PC-3 (cell line): ENCODE measurements around the gene DSG2. TPM values are rescaled to one million over a fixed set of nuclear protein-coding genes. Genes with fewer than 3 reads are reported as not detected.

ENCODE experiments used
- ATAC-seq: fragments of 200-7000 bp; cut with Tn5 transposase; 2 replicates; pipeline ENCODE4 v1.9.1; 2020; ENCODE audit warnings: mild to moderate bottlenecking, moderate library complexity
- BruUV-seq: library from RNA; stranded (reverse); fragments of 400-500 nt; replicated peaks from 2 replicates; lab custom pipeline; 2021; lab: Mats Ljungman, UMichigan
- CTCF ChIA-PET: fragments of 300-600 bp; sonication (Branson Sonifier 250); formaldehyde crosslinking; loops from one replicate; lab custom pipeline; 2022; ENCODE audit warnings: antibody characterized with exemption; lab: Charles Lee
- POLR2A ChIA-PET: fragments of 300-600 bp; sonication (Branson Sonifier 250); formaldehyde crosslinking; loops from one replicate; lab custom pipeline; 2022; ENCODE audit warnings: antibody characterized with exemption; ENCODE audit not compliant: unreplicated experiment; lab: Charles Lee
- DNase-seq: peaks from one replicate; pipeline ENCODE4 v3.0.0-alpha.2; 2015
- H2AFZ ChIP-seq: fragments of 300-600 bp; sonication (generic); 2 replicates; pipeline ENCODE4 v1.6.0; 2016; ENCODE audit warnings: antibody characterized with exemption, low read length
- H3F3A ChIP-seq: fragments of 300-600 bp; sonication (generic); one replicate; pipeline ENCODE4 v1.6.0; 2017; ENCODE audit warnings: antibody characterized with exemption, low read length, control low read depth, mild to moderate bottlenecking; ENCODE audit not compliant: unreplicated experiment
- H3K27ac ChIP-seq: fragments of 300-600 bp; sonication (generic); 2 replicates; pipeline ENCODE4 v1.5.1; 2016; ENCODE audit warnings: mild to moderate bottlenecking, low read length
- H3K27me3 ChIP-seq: fragments of 300-600 bp; sonication (generic); 2 replicates; pipeline ENCODE4 v1.6.1; 2016; ENCODE audit warnings: low read length, mixed read lengths
- H3K36me3 ChIP-seq: fragments of 300-600 bp; sonication (generic); 2 replicates; pipeline ENCODE4 v1.6.1; 2016; ENCODE audit warnings: low read depth, mixed run types, low read length, mixed read lengths
- H3K4me1 ChIP-seq: fragments of 300-600 bp; sonication (generic); 2 replicates; pipeline ENCODE4 v1.5.1; 2016; ENCODE audit warnings: low read length; ENCODE audit not compliant: insufficient read depth
- H3K4me2 ChIP-seq: fragments of 300-600 bp; sonication (generic); 2 replicates; pipeline ENCODE4 v1.6.0; 2016; ENCODE audit warnings: low read length
- H3K4me3 ChIP-seq: fragments of 300-600 bp; sonication (generic); 2 replicates; pipeline ENCODE4 v1.5.1; 2016; ENCODE audit warnings: mild to moderate bottlenecking, low read length, mixed read lengths
- H3K79me2 ChIP-seq: fragments of 300-600 bp; sonication (generic); 2 replicates; pipeline ENCODE4 v1.6.1; 2017; ENCODE audit warnings: low read length, mixed read lengths
- H3K9ac ChIP-seq: fragments of 300-600 bp; sonication (generic); 2 replicates; pipeline ENCODE4 v1.6.0; 2016; ENCODE audit warnings: mild to moderate bottlenecking, low read length
- H3K9me2 ChIP-seq: fragments of 300-600 bp; sonication (generic); replicated peaks from 2 replicates; pipeline ENCODE4 v1.6.1; 2016; ENCODE audit warnings: mixed run types, low read length, mixed read lengths
- H3K9me3 ChIP-seq: fragments of 300-600 bp; sonication (generic); 2 replicates; pipeline ENCODE4 v1.6.1; 2016; ENCODE audit warnings: low read length, mixed read lengths
- H4K20me1 ChIP-seq: fragments of 300-600 bp; sonication (generic); 2 replicates; pipeline ENCODE4 v1.6.1; 2016; ENCODE audit warnings: low read length, mixed read lengths
- EZH2 ChIP-seq: fragments of 300-600 bp; sonication (generic); IDR thresholded peaks from one replicate; pipeline ENCODE4 v1.6.1; 2017; ENCODE audit warnings: antibody characterized with exemption, mild to moderate bottlenecking, low read length; ENCODE audit not compliant: unreplicated experiment
- EZH2phosphoT487 ChIP-seq: fragments of 300-600 bp; sonication (generic); IDR thresholded peaks from 2 replicates; pipeline ENCODE4 v1.6.1; 2018; ENCODE audit warnings: mild to moderate bottlenecking, antibody characterized with exemption, low read length, borderline replicate concordance
- intact Hi-C: fragments of 100-400 bp; cut with micrococcal nuclease; formaldehyde crosslinking; loops from 2 replicates; pipeline ENCODE4 v1.9.0; 2023
- total RNA-seq: library from RNA; depleted of rRNA; stranded (reverse); fragments of >200 nt; gene quantifications from 2 replicates; pipeline ENCODE4 v1.2.3, GENCODE V29; 2014; rRNA removed
- TF ChIP-seq, protein P1 (sequence below): fragments of 300-600 bp; sonication (generic); conservative IDR thresholded peaks from 2 replicates; pipeline ENCODE4 v1.5.1; 2017; ENCODE audit warnings: antibody characterized with exemption, low read depth, mild to moderate bottlenecking, low read length

DSG2 gene
- total RNA-seq, 1 experiment from 2014 or later = 17.2 TPM

DNA sequence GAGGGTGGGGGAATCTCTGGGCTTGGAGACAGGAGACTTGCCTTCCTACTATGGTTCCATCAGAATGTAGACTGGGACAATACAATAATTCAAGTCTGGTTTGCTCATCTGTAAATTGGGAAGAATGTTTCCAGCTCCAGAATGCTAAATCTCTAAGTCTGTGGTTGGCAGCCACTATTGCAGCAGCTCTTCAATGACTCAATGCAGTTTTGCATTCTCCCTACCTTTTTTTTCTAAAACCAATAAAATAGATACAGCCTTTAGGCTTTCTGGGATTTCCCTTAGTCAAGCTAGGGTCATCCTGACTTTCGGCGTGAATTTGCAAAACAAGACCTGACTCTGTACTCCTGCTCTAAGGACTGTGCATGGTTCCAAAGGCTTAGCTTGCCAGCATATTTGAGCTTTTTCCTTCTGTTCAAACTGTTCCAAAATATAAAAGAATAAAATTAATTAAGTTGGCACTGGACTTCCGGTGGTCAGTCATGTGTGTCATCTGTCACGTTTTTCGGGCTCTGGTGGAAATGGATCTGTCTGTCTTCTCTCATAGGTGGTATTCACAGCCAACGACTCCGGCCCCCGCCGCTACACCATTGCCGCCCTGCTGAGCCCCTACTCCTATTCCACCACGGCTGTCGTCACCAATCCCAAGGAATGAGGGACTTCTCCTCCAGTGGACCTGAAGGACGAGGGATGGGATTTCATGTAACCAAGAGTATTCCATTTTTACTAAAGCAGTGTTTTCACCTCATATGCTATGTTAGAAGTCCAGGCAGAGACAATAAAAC, 100.2 kb downstream of the DSG2 start:
- intact Hi-C loops = no loop called here
- CTCF ChIA-PET = interaction anchor here (0.5 kb wide), 1 partner anchor 36 kb away, joined by 4 read pairs; no protein-coding TSS in a partner anchor
- Histone ChIP-seq H3K27me3 (no peaks in the 10 kb centered on the region), H3K4me3 (no peak overlapping the region), H3K9me2 (no peaks in the 10 kb centered on the region), H3K9ac (no peak overlapping the region), H3K79me2 (no peaks in the 10 kb centered on the region), H3K9me3 (no peaks in the 10 kb centered on the region), H3K4me2 (no peak overlapping the region), H2AFZ (no peak overlapping the region), H3K4me1 (no peaks in the 10 kb centered on the region), H3K27ac (no peak overlapping the region), H3K36me3 (no peaks in the 10 kb centered on the region), H3F3A (no peaks in the 10 kb centered on the region), H4K20me1 (no peaks in the 10 kb centered on the region)
- no TSS peak for BruUV-seq
- ATAC-seq = no peak
- no peak for DNase-seq
- POLR2A ChIA-PET = interaction anchor here (0.7 kb wide), 1 partner anchor 106 kb away, joined by 10 read pairs; no protein-coding TSS in a partner anchor
- no peak for TF ChIP-seq EZH2
- TF ChIP-seq, protein P1, sequence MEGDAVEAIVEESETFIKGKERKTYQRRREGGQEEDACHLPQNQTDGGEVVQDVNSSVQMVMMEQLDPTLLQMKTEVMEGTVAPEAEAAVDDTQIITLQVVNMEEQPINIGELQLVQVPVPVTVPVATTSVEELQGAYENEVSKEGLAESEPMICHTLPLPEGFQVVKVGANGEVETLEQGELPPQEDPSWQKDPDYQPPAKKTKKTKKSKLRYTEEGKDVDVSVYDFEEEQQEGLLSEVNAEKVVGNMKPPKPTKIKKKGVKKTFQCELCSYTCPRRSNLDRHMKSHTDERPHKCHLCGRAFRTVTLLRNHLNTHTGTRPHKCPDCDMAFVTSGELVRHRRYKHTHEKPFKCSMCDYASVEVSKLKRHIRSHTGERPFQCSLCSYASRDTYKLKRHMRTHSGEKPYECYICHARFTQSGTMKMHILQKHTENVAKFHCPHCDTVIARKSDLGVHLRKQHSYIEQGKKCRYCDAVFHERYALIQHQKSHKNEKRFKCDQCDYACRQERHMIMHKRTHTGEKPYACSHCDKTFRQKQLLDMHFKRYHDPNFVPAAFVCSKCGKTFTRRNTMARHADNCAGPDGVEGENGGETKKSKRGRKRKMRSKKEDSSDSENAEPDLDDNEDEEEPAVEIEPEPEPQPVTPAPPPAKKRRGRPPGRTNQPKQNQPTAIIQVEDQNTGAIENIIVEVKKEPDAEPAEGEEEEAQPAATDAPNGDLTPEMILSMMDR = no peak
- TF ChIP-seq EZH2phosphoT487 = no peak

Other genes with a start within 250 kb of the DSG2 start
- gene DSG1, start 180.0 kb upstream of the DSG2 start, total RNA-seq = not detected in 2 replicates
- gene DSG4, start 121.4 kb upstream of the DSG2 start, total RNA-seq = 0.04 TPM in 1 of 2 replicates, not detected in the other
- not detected in 2 replicates for gene DSG3, start 50.4 kb upstream of the DSG2 start, total RNA-seq
- not detected in 2 replicates for gene TTR, start 93.7 kb downstream of the DSG2 start, total RNA-seq
- 1.4 and 2.4 TPM in 2 replicates for gene B4GALT6, start 186.4 kb downstream of the DSG2 start, total RNA-seq